Measurements from ENCODE around the gene FOCAD.
A peak's percentile ranks its signal among the peaks of the same experiment; 100 is the strongest.
"Not testable (repeated sequence)": the region's sequence is repeated elsewhere in the genome, so short reads cannot be mapped to it uniquely, and the experiment has no call there.

The FOCAD gene

DNA sequence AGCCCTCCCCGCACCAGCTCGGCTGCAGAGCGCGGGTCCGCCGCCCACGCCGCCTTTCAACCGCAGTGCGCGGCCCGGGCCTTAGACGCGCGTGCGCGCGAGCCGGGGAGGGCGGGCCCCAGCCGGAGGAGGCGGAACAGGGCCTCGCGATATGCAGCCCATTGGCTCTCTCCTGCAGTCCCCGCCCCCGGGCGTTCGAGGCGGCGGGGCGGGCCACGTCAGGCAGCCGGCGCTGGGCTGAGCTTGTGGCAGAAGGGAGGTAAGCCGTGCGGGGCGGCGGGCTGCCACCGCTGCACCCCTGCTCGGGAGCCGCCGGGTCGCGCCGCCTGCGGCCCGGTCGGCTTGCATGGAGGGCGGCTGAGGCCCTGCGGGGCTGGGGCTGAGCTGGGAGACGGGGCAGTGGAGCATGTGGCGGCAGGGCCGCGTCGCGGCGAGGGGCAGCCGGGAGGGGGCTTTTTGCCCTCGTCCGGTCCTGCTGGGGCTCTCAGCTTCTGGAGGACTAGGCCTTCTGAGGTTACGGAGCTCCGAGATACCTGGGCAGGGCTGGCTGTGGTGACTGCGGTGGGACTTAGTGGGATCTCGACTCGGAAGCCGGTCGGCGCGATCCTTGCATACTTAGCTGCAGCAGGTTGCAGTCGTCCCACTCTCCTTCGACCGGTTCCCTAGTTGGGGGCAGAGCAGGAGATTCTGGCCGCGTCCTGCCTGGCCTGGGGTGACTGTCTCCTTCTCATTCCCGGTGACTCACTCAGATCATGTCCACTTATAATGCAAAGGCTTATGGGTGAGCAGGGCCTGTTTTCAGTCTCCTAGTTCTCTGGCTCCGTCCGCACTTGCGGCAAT is at the start of gene FOCAD:
FOCAD (plus strand) TSS at position 225 of the 840 bp plus-strand sequence. CDS start 31,095 bp downstream, outside the sequence.
- peak; percentile 91 for DNase-seq (ENCODE audit: low read depth, low spot score)

DNA sequence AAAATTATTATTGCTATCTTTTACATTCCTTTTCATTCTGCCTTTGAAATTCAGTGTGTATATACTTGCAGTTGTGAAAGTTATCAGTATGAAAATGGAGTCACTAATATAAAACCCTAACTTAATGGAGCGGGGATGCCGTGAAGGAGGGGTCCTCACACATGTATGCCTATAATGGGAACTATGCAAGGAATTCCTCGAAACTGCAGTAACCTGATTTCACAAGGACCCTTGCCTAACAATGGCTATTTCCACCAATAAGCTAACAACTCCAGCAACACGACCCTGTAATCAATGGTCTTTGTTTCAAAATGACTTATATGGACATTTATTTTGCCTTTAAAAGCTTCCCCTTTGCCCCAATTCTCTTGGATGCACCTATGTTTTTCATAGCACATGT is 49.2 kb upstream of the FOCAD start:
- no peak for DNase-seq (ENCODE audit: low read depth, low spot score)

DNA sequence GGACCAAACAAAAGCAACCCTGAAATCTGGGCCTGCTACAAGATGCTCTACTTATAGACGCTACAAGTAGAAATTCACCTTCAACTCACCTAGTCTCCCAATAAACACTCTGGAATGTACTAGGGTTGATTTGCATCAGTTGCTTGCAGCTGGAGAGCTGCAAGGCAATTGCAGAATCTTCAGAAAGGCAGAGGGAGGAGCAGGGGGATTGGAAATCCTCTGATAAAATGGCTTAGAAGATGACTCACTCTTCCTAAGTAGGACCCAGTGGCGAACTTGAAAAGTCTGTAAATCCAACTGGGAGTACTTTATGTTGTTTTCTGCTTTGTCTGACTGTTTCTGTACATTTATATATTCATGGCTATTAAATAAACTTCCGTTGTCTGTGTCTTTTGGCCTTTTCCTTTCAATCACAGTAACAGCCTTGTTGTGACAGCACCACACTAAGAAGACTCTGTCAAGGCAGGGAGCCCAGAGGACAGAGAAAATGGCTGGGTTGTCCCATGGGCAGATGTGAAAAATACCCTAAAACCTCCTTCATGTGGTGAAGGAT is 47.1 kb upstream of the FOCAD start:
- no peak for DNase-seq (ENCODE audit: low read depth, low spot score)

DNA sequence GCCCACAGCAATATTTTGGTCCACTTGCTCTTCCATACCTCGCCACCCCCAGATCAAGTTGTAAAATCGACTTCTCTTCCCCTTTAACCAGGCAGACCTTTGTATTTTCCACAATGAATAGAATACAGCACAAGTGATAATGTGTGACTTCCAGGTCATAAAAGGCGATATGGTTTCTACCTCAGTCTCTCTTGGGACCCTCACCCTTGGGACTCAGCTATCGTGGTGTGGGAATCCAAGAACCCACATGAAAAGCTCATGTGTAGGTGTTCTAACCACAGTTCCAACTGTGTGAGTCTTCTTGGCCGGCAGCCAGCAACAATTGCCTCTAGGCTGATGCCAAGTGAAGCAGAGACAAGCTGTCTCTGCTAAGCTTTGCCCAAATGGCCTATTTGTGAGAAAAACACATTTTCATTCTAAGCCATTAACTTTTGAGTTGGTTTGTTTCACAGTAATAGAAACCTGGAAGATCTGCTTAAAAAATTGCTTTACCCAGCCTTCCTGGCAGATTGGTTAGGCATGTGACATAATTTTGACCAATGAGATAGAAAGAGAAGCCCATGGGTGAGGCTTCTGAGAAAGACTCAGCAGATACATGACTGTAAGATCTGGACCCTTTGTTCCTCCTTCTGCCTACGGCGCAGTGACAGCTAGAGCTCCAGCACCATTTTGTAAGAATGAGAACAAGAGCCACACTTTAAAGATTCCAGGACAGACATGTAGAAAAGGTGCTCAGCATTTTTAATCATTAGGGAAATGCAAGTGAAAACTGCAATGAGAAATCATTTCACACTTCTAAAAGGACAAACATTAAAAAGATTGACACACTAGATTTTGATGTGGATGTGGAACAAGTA is 43.5 kb upstream of the FOCAD start:
- peak; percentile 41 for DNase-seq (ENCODE audit: low read depth, low spot score)

- DNase-seq (ENCODE audit: low read depth, low spot score) = no peak
Observed at GRCh38 chr9:20642045-20642444, 42.0 kb upstream of the FOCAD start.

DNA sequence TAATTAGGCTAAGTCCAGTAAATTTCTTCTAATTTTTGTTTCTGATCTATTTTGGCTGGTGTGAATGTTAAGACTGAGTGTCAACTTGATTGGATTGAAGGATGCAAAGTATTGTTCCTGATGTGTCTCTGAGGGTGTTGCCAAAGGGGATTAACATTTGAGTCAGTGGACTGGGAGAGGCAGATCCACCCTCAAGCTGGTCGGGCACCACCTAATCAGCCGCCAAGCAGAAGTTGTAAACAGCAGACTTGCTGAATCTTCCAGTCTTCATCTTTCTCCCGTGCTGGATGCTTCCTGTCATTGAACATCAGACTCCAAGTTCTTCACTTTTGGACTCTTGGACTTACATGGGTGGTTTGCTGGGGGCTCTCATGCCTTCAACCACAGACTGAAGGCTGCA is 40.4 kb upstream of the FOCAD start:
- no peak for DNase-seq (ENCODE audit: low read depth, low spot score)

DNA sequence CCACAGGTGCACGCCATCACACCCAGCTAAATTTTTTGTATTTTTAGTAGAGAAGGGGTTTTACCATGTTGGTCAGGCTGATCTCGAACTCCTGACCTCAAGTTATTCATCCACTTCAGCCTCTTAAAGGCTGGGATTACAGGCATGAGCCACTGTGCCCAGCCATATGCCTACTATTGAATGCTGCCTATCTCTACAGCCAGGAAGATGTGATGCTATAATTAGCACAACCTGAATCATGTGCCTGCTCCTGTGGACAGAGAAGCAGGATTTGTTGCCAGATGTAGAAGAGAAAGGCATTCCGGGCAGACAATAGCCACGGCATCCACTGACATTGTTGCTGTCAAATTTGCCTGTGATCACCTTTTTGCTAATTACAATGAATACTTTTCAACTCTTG is 37.4 kb upstream of the FOCAD start:
- no peak for DNase-seq (ENCODE audit: low read depth, low spot score)

DNA sequence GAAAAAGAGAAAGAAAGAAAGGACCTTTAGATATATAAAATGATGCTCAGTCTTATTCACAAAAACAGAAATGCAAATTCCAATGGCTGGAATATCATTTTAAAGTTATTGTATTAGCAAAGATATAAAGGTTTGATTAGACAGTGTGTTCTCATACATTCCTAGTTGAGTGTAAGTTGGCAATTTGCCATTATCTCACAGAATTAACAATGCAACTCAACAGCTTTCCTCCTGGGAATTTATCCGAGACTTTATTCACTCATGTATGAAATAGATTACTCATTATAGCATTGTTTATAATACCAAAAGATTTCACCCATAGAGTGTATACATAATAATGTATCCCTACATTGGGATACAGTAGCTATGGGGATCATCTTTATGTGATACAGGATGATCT is 34.7 kb upstream of the FOCAD start:
- no peak for DNase-seq (ENCODE audit: low read depth, low spot score)

DNA sequence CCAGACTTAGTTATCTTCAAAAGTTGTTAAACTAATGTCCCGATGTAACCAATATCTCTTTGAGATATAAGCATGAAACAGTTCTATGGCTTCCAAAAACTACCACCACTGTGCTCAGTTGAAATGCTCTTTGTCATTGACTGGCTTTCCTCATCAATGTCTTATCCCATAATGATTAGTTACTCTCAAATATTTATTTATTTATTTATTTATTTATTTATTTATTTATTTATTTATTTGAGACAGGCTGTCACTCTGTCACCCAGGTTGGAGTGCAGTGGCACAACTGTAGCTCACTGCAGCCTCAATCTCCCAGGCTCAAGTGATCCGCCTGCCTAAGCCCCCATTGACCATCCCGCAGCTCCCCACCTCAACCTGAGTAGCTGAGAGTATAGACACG is 33.7 kb upstream of the FOCAD start:
- DNase-seq (ENCODE audit: low read depth, low spot score) = no peak

DNA sequence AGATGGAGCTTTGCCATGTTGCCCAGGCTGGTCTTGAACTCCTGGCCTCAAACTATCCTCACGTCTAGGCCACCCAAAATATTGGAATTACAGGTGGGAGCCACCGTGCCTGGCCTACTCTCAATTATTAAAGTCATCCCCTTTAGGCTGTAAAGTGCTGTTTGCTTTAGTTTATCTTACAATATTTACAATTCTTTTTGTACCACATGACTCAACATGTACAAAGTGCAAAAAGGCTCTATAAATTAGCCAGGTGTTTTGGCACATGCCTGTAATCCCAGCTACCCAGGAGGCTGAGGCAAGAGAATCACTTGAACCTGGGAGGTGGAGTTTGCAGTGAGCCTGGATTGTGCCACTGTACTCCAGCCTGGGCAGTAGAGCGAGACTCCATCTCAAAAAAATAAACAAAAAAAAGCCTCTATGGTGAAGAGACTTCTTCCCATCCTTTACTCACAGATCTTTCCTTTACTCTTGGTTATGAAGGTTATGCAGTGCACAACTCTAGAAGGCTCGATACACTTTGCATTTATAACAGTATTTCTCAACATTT is 33.2 kb upstream of the FOCAD start:
- no peak for DNase-seq (ENCODE audit: low read depth, low spot score)

GRCh38 chr9:20651939-20652338 is 32.1 kb upstream of the FOCAD start:
- no peak for DNase-seq (ENCODE audit: low read depth, low spot score)

DNA sequence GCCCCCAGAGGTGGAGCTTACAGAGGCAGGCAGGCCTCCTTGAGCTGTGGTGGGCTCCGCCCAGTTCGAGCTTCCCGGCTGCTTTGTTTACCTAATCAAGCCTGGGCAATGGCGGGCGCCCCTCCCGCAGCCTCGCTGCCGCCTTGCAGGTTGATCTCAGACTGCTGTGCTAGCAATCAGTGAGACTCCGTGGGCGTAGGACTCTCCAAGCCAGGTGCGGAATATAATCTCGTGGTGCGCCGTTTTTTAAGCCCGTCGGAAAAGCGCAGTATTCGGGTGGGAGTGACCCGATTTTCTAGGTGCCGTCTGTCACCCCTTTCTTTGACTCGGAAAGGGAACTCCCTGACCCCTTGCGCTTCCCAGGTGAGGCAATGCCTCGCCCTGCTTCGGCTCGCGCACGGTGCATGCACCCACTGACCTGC is 25.8 kb upstream of the FOCAD start:
- DNase-seq (ENCODE audit: low read depth, low spot score) = not testable (repeated sequence)

- no peak for DNase-seq (ENCODE audit: low read depth, low spot score)
Observed at GRCh38 chr9:20658677-20659473, 25.2 kb upstream of the FOCAD start.

DNA sequence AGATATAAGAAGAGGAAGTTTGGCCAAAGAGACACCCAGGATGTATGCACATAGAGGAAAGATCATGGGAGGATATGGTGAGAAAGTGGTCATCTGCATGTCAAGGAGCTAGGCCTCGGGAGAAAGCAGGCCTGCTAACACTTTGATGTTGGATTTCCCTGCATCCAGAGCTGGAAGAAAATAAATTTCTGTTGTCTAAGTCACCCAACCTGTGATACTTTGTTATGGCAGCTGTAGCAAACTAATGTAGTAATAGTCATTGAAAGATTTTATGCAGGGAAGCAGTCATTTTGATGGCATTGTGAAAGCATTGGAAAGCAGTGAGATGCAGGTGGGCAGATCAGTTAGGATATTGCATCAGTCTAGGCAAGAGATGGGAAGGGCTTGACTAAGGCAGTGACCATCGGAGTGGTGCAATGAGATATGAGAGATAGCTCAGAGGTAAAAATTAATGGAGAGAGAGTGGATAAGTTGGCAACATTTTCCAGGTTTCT is 24.5 kb upstream of the FOCAD start:
- DNase-seq (ENCODE audit: low read depth, low spot score) = no peak

DNA sequence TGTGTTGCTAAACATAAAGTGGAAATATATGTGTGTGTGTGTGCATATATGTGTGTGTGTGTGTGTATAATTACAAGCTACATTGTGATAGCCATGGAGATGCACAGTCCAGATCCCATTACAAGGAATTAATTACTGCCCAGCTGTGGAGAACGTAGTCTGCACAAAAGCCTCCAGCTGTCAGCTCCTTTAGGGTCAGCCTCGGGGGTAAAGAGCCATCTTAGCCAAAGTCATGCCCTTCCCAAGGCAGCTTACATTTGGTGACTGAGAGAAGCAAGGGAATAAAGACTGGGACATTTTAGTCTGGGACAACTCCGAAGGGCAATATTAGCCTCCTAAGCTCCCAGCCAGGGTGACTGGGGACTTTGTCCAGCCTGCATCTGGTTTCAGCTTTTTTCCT is 21.9 kb upstream of the FOCAD start:
- no peak for DNase-seq (ENCODE audit: low read depth, low spot score)

DNA sequence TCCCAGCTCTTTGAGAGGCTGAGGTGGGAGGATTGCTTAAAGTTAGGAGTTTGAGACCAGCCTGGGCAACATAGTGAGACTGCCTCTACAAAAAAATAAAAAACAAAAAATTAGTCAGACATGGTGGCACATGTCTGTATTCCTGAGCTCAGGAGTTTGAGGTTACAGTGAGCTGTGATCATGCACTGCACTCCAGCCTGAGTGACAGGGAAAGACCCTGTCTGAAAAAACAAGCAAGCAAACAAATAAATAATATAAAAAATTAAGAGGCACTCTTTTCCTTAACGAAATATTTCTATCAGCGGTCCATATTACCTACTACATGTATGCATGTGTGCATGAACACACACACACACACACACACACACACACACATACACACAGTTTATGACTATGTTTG is 20.9 kb upstream of the FOCAD start:
- no peak for DNase-seq (ENCODE audit: low read depth, low spot score)

DNA sequence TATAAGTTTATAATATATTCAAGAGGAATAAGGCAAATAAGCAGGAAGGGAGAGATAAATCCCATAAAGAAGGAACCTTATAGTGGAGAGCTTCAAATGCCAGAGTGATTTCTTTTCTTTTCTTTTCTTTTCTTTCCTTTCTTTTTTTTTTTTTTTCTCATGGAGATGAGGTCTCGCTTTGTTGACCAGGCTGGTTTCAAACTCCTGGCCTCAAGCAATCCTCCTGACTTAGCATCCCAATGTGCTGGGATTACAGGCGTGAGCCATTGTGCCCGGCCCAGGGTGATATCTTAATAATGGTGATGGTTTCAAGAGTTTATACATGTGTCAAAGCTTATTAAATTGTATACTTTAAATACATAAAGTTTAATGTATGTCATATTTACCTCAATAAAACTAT is 19.6 kb upstream of the FOCAD start:
- DNase-seq (ENCODE audit: low read depth, low spot score) = no peak

- no peak for DNase-seq (ENCODE audit: low read depth, low spot score)
Observed at GRCh38 chr9:20670395-20670794, 13.7 kb upstream of the FOCAD start.

DNA sequence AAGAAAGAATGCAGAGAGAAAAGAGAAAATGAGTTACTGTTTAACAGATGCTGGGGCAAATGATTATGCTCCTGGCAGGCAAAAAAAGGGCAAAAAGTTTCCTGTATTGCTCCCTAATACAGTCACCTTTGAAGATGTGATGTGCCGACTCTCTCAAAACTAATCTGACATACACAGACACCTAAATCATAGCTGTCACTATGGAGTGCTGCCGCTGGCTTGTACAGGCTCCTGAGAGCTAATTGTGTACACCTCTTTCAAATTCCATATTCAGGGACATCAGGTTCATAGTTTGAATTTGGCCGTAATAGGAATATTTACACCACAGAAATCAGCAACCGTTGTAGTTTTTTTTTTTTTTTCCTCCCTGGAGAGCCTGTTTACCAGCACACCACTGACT is 12.4 kb upstream of the FOCAD start:
- DNase-seq (ENCODE audit: low read depth, low spot score) = no peak

- not testable (repeated sequence) for DNase-seq (ENCODE audit: low read depth, low spot score)
Observed at GRCh38 chr9:20673537-20673936, 10.5 kb upstream of the FOCAD start.

DNA sequence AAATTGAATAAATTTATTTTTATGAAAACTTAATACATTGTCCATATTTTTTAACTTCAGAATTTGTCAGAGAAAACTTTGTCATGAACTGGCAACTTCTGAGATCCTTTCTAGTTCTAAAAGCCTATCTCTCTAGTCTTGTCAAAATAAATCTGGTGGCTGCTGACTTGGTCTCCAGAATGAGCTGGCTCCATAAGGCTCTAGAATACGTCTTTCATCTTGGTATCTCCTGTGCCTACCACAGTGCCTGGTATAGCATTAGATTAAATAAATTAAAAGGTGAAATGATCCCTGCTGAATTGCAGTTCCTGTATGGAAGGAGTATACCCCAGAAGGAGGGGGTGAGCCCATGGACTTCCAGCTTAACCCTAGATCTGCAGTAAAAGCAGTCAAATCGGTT is 2.6 kb upstream of the FOCAD start:
- DNase-seq (ENCODE audit: low read depth, low spot score) = no peak

Data from activated CD4-positive, CD25-positive, alpha-beta regulatory T cell treated with anti-CD3 and anti-CD28 coated beads, Interleukin-2, amount 50 U/mL, for 16 hours (primary cell).